Epidermal melanocyte (primary cell): ENCODE data around the gene RPL3.

Experiments used
- DNase-seq: peaks from one replicate; pipeline ENCODE4 v3.0.0; 2011; ENCODE audit warnings: low spot score; ENCODE audit not compliant: insufficient read length

The RPL3 gene

DNA sequence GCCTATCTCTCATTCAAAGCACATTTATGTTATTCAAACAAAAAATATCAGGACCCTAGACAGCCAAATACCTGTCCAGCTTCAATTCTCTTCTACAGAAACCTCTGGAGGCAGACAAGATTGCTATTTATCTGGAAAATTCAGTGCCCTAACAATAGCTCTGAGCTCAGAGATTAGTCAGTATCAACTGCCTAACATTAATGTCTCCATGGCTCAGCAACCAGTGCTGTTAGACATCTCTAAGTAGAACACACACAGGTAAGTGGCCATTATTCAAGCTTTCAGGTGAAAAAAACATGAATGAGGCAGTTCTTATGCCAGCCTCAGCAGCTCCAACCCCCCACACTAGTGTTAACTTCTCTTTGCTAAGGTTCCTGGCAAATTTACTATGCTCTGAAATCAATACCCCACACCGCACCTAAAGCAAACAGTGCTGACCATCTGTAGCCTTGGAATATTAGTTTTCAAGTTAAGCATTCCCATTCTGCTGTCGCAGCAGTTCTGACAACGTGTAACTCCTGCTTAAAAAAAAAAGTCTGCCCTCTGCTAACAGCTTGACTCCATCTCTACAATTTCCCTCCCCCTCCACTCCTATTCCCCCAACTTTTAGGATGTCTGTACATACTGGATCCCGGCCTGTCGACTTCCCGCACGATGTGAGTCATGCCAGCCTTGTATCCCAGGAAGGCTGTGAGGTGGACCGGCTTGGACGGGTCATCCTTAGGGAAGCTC is 1.5 kb downstream of the RPL3 start:
- DNase-seq, result no peak

DNA sequence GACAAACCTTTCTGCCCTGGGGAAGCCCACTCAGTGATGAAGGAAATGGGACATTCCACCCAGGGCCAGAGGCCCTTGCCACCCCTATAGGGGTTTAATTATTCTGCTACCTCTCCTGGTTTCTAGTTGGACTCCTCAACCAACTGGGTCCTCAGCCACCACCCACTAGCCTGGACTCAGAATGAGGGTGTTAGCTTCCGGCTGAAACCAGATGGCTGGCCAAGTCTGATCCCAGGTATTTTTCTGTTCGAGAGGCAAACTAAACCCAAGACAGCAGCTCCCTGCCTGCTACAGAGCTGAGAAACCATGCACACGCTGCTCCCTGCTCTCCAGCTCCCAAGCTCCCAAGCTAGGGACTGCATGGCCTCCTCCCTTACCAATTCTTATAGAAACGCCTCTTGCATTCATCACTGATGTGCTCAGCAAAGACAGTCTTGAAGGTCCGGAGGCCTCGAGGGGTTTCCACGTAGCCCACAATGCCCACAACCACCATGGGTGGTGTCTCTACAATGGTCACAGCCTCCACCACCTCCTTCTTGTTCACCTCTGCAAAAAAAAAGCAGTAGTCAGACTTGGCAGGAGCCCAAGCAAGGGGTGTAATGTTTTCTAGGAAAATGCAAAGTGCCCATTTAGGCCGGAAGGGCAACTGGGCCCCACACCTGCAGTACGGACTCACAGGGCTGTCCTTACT is 2.2 kb downstream of the RPL3 start:
- DNase-seq, result no peak

DNA sequence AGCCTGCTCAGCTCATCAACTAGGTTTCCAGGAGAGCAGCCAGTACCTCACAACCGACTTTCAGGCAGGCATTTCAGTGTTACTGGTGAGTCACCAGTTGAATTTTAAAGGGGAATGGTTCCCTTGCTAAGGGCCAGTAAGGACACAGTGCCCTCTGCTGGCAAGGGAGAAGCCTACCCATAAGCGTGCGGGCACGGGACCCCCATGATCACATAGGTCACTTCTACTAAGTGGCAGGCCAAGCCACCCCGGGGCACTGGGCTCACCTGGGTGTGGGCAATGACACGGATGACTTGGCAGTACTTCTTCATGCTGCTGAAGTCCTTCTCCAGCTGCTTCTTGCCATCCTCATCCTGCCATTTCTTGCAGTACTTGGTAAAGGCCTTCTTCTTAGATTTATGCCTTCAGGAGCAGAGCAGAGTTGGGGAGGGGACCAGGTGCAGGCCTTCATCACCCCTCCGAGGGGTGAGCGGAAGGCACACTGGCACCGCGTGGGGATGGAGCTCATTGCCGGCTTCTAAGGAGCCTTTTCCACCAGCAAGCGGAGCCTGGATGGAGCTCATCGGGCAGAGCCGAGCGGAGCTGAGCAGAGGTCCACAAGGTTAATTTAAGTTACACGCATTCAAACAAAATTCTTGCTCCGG is 2.9 kb downstream of the RPL3 start:
- DNase-seq, result peak; percentile 73

DNA sequence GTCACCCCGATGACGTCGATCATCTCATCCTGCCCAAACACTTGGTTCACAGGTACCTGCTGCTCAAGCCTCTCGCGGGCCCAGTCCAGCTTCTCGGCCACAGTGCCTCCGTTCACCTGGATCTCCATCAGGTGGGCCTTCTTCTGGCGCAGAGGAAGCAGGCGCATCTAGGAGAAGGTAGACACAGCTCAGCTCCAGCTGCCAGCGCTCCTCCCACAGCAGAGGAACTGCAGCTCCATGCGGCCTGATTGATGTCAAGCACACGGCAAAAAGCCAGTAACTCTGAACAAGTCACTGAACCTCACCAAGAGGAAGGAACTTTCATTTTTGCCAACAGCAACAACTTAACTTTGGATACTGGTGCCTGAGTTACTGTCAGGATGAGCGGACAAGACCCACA is 4.0 kb downstream of the RPL3 start:
- no peak for DNase-seq

DNA sequence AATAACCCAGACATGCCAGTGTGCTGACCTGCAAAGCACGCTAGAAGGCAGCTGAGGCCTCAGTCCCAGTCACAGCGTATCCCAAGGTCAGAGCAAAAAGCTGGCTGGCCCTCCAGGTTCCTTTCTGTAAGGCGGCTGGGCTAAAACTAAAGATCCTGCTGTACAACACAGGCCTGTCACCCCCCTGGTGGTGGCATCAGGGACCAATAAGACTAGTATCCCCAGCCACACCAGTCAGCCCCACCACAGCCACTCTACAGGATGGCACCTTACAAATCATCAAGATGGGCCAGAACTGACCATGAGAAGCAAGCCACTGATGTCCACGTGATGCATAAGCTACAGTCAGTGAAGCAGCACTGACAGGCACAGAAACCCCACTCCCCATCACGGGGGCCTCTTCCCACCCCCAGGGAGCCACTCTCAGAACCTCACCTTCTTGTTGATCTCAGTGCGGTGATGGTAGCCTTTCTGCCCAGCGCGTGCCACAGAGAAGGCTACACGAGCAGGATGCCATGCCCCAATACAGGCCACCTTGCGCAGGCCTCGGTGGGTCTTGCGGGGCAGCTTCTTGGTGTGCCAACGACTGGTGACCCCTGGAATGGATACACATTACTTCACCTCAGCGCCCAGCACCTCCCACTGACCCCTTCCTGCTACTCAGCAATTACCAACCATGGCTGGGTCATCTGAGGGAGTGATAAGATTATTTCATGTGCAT is 5.0 kb downstream of the RPL3 start:
- DNase-seq, result no peak

DNA sequence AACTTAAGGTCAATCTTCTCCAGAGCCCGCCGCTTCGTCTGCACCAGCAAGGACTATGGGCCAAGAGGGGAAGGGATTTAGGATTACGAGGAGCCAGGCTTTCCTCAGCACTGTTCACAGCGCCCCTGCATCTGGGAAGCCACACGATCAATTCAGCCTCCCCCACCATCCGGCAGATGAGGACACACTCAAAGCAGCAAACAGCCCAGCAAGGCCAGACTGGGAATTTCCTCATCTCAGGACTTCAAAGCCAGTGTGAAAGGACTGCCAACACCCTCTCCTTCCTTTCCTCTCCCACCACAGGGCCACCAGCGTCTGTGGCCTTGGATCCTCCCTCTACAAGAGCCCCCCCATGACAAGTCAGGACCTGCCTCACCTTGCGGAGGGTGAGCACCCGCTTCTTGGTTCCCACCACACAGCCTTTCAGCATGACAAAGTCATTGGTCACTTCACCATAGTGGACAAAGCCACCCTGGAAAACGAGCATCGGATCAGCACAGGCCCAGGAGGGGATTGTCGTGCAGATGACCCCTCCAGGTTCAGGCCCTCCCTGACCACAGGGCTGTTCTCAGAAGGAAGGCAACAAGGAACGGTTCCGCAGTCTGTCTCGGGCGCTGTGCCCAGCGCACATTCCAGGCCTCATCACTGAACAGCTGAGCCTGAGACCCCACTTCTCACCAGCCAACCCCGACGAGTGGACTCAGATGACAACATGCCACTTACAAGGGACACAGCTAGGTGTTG is 6.0 kb downstream of the RPL3 start:
- DNase-seq, result no peak

DNA sequence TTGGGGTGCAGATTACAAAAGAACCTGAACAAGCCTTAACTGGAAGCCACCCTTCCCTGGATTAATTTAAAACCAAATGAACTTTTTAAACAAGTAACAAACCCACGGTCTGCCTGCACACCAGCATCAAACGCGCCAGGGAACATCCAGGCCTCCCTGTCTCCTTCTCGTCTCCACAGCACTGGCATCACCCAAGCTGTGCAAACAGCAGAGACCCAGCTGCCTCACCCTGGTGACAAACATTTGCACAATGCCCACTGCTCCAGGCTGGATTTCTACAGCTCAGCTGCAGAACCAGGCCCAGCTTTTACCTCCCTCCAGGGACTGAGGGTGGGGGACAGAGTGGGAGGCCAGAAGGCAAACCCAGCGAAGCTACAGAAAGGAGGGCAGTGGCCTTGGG is 7.0 kb downstream of the RPL3 start:
- no peak for DNase-seq

DNA sequence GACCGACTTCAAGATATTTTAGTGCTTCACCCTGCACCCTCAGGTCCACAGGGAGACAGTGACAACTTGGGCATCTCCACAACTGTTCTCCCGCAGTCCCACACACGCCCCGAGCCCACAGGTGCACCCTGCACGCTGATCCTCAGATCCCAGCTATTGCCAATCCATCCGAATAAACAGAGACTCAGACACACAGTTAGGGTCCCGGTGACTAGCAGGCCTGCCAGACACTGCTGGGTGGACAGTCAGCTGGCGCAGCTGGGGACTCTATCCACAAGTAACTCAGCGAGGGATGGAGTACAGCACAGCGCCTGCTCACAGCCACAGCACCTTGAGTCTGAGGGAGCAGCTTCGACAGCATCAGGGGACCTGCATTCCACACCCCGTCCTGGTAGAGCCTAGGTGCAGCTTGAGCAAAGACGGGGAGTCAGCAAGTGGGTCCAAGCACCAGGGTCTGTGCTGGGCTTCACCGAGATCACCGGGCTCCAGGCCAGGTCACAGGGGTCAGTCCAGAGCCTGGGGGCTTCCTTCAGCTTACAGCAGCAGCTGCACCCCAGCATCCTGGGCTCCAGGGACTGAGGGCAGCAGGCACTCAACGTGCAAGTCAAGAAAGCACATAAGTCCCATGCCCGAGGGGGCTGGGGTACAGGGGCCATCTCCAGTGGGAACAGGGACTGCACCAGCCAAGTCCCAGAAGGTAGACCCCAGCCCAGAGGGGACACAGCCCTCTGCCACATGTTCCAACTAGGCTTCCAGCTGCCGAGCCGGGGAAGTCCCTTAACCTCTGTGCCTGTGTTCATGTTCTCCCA is 7.6 kb downstream of the RPL3 start:
- DNase-seq, result no peak

DNA sequence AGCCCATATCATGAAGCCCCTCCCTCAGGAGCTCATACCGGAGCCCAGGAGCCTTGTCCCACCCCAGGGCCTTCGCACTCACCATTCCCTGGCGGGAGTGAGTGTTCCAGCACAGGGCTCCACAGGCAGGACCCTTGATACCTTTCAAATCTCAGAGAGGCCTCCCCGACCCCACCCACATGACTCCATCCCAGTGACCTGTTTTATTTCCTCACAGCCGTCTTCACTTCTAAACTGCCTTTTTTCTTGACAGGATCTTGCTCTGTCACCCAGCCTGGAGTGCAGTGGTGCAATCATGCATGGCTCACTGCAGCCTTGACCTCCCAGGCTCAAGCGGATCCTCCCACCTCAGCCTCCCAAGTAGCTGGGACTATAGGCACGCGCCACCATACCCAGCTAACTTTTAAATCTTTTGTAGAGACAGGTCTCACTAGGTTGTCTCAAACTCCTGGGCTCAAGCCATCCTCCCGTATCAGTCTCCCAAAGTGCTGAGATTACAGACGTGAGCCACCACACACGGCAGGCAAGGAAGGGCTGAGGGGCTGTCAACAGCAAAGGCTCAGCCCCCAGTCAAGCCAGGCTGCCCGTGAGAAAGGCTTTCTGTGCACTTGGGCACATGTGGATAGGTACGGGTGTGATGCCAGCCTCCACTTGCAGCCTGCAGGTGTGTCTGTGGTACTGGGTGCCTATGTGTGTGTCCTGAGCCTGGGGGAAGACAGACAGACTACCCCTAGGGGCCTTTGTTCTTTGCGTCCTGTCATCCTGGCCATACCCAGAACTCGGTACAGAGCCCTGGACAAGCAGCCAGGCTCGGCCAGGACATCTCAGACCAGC is 9.3 kb downstream of the RPL3 start:
- no peak for DNase-seq

DNA sequence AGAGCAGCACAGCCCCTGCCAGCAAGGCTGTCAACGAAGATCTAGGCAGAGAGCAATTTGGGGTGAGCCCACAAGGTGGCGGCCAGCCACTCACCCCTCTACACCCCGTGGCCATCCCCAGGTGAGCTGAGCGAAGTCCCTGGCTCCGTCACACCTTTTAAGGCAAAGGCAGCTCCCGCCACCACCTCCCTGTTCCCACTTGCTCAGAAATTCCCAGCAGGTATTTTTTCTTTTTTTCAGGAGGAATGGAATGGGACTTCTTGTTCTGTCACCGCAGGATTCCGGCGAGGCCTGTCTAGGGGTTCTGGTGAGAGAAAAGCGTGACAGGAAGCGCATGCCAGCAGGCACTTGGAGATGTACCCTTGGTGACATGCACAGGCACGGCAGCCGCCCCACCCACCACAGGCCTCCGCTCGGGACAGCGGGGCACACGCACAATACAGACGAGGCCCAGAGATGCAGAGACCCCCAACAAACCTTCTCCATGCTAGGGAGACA is 10.0 kb downstream of the RPL3 start:
- DNase-seq, result no peak

DNA sequence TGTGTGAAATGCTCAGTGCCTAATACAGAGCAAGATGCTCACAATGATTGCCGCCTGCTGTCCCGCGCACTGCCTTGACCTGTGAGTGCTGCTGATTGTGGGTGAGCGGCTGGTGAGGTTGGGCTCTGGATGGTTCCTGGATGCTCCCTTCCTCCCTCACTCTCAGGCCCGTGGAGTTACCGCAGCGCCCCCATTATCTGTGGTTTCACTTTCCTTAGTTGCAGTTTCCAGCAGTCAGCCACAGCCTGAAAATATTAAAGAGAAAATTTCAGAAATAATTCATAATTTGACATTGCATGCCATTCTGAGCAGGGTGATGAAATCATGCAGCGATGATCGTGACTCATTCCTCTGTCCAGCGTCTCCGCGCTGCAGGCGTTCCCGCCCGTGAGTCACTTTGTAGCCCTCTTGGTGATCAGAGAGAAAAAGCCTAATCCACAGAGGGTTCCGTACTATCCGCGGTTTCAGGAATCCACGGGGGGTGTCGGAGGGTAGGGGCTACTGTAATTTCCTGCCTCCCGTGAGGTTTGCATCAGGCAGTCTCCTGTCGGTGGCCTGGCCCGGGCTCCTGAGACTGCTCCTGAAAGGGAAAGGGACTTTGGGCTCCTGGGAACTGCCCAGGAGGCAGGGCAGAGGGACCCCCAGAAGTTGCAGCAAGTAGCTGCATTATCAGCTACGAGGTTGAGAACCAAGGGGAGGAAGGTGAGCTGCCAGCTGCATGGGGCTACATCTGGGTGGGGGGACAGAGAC is 10.6 kb downstream of the RPL3 start:
- no peak for DNase-seq

DNA sequence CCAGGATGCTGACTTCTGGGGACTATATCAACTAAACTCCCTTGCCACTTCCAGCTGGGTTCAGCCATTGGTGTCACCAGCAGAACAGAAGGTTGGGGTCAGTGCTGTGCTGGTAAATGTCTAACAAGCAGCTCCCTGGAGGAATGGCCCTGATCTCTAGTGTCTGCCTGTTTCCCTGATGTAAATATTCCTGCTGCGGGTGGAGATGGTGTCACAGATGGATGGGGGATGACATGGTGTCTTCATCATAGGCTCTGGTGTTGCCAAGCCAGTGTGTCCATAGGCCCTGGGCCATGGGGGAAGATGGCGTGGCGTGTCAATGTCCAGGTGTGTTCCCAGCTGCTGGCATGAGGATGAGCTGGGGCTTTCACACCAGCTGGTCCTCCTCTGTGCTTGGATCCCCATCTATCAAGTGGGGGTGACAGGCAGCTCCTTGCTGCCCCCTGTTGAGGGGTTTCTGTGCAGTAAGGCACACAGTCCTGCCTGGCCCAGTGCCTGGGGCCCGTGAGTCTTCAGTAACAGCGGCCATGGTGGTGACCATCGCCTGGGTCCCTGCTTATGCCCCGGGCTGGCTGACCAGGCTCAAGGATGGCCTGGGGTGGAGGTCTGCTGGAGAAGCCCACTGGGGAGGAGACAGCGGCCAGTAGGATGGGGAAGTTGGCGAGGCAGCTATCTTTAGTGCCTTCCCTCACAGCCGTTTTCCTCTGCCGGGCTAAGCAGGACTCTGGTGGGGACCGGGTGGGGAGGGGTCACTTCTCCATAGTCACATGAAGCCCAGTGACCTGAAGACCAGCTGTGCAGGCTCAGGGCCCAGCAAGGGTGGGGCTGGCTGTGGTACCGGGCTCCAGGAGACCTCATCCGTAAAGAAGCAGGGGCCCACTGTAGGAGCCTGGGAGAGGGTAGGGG is 12.7 kb downstream of the RPL3 start:
- no peak for DNase-seq

DNA sequence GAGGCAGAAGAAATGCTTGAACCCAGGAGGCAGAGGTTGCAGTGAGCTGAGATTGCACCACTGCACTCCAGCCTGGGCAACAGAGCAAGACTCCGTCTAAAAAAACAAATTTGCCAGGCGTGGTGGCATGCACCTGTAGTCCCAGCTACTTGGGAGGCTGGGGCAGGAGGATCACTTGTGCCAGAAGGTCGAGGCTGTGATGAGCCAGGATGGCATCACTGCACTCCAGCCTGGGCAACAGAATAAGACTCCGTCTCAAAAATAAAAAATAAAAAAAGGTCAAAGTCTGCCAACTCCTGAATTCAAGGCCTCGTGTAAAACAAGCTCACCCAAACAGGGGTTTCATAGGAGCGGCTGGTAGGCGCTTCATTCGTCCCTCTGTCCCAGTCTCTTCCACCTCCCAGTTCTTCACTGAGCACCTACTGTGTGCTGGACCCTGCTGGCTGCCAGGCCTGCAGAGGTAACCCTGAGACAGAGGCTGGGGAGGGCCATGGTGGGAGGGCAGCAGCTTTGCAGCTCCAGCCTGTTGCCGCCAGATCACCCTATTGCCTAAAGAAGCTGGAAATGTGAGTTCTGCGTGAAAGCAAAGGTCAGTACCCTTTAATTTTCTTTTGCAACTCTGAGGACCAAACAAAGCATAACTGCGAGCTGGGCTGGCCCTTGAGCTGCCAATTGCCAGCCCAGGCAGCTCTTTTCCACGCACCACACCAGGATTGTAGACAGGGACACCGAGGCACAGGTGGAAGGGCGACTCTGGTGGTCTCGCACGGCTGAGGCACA is 15.3 kb downstream of the RPL3 start:
- no peak for DNase-seq

DNA sequence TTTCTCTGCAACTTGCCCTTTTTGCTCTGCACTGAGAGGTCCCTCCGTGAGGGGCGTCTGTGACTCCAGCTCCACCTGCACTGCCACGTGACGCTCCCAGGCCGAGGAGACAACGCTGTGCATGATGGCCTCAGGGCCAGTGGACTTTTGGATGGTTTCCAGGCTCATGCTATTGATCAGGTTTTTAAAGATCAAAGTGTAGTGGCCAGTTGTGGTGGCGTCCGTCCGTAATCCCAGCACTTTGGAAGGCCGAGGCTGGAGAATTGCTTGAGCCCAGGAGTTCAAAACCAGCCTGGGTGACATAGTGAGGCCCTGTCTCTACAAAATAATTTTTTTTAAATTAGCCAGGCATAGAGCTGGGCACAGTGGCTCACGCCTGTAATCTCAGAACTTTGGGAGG is 16.1 kb downstream of the RPL3 start:
- DNase-seq, result no peak

DNA sequence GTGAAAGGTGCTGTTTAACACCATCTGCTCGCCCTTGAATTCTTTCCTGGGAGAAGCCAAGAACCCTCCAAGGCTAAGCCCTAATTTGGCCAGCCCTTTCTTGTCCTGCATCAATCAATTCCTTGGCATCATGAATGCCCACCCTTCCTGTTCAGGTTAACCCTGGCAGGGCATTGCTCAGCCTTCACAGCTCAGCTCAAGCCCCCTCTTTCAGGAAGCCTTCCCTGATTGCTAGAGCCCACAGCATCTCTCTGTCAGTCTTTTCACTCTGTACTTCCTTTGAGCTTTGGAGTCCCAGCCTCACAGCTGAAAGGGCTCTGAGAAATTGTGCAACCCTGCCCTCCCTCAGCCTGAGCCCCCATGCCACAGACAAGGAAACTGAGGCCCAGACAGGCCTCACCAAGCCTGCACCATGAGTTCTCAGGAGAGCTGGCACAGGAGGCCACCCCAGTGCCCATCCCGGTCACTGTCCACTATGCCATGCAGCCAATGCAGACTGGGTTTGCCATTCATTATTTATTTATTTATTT is 16.9 kb downstream of the RPL3 start:
- no peak for DNase-seq

DNA sequence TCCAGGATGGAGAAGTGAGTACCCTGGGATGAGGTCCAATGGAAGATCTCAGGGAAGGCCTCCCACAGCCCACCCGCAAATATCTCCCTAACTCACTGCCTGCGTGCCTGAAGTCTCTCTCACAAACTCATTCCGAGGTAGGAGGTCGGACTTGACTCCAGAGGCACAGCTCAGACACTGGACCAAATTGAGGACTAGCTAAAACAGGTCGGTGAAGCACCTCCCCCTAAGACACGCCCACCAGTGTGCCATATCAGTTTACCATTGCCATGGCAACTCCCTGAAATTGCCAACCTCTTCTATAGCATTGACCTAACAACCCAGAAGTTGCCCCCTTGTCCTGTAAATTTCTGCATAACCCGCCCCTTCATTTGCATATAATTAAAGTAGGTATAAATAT is 17.5 kb downstream of the RPL3 start:
- no peak for DNase-seq

DNA sequence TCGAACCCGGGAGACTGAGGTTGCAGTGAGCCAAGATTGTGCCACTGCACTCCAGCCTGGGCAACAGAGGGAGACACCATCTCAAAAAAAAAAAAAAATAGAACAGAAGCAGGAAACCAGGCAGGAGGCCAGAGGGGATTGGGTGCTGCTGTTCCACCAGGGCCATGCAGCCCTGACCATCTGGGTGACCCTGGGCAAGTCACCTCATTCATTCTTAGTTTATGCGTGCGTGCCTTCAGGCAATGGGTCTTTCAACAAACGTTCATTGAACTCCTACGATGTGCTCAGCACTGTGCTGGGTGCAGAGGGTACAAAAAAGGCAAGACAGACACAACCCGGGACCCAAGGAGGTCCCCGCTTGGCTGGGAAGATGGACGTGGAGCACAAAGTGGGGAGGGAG is 18.3 kb downstream of the RPL3 start:
- DNase-seq, result no peak
